GM12865 (cell line): ENCODE measurements around the gene RBM34.

Experiments
- DNase-seq: peaks from one replicate; pipeline ENCODE4 v3.0.0; 2010; ENCODE audit warnings: low read depth
- H3K4me3 ChIP-seq: 2 replicates; pipeline ENCODE4 v1.5.1; 2011; ENCODE audit warnings: mild to moderate bottlenecking, low read depth, low read length, control low read depth
- CTCF ChIP-seq: IDR thresholded peaks from 2 replicates; pipeline ENCODE4 v1.5.1; 2011; ENCODE audit warnings: low read length, control low read depth, low read depth, inconsistent platforms; ENCODE audit not compliant: insufficient read depth; ENCODE audit errors: missing control alignments

Gene RBM34

GRCh38 chr1:235152235-235152634 is 8.8 kb downstream of the RBM34 start:
- DNase-seq: no peak
- H3K4me3 ChIP-seq: no peak overlapping the region
- TF ChIP-seq CTCF: no peak

DNA sequence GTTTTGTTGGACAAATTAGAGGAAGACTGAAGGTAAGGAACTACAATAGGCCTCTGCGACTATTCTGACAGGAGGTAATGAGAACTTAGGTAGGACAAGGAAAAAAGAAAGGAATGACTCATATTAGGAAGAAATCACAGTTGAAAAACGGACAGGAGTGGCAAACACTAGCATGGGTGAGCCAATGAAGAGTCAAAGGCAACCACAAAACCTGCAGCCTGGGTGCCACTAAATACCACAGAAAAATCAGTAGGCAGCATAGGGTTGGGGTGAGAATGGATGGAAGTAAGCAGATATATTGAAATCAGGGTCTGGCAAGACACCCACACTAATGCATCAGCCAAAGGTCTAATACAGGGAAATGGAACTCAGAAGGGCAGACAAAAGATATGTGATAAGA is 10.0 kb downstream of the RBM34 start:
- H3K4me3 ChIP-seq: no peak overlapping the region
- no peak for TF ChIP-seq CTCF
- DNase-seq: no peak

DNA sequence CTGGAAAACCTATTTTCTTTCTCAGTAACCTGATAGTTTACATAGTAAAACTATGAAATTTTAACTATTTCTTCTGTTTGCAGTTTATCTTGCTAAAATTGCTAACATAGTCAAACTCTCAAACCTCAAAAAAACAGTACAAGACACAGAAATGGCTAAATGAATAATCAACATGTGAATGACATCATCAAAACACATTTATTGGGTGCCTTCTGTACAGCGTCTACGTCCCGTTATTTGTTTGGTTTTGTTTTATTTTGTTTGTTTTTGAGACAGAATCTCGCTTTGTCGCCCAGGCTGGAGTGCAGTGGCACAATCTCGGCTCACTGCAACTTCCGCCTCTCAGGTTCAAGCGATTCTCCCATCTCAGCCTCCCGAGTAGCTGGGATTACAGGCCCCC is 11.2 kb downstream of the RBM34 start:
- TF ChIP-seq CTCF: no peak
- no peak overlapping the region for H3K4me3 ChIP-seq
- DNase-seq: no peak

- DNase-seq: peak; percentile 31
- TF ChIP-seq CTCF: no peak
- no peak overlapping the region for H3K4me3 ChIP-seq
Observed at GRCh38 chr1:235147269-235147668, 13.8 kb downstream of the RBM34 start.

GRCh38 chr1:235145639-235146038 is 15.4 kb downstream of the RBM34 start:
- no peak overlapping the region for H3K4me3 ChIP-seq
- TF ChIP-seq CTCF: no peak
- no peak for DNase-seq

GRCh38 chr1:235142991-235143390 is 18.1 kb downstream of the RBM34 start:
- H3K4me3 ChIP-seq: no peak overlapping the region
- no peak for DNase-seq
- TF ChIP-seq CTCF: no peak

DNA sequence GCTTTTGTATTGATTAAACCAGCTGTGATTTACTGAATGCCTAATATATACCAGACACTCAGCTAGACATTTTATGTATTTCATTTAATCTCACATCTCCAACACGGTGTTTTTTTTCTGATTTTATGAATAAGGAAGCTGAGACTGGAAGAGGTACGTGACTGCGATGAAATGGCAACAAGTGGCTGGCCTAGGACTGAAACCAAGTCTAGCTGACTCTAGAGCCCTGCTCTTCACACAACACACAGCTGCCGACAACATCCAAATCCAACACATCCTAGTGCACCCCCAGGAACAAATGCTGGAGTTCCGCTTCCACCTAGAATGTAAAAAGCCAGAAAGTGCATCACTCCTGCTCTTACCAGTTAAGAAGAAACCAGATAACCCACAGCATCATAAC is 21.7 kb downstream of the RBM34 start:
- no peak overlapping the region for H3K4me3 ChIP-seq
- DNase-seq: no peak
- TF ChIP-seq CTCF: no peak
